ENCODE data around the gene MGMT.

Gene MGMT

DNA sequence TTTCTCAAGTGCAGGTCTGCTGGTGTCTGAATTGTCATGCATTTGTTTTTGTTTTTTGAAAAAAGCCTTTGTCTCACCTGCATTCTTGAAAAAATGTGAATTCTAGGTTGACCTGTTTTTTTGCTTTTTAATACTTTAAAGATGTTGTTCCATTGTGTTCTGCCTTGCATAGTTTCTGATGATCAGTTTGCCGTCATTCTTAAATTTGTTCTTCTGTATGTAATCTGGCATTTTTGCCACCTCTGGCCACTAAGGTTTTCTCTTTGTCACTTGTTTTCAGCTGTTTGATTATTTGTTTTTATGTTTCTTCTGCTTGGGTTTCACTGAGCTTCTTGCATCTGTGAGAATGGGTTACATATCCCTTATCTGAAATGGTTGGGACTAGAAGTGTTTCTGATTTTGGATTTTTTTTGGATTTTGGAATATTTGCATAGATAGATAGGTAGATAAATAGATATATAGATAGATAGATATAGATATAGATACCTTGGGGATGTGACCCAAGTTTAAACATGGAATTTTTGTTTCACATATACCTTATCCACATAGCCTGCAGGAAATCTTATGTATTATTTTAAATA, 16.5 kb downstream of the MGMT start:
- no peak for TF ChIP-seq GABPA (IDR thresholded peaks at IDR 0.05; ENCODE audit: low read depth)
- no peak for DNase-seq (ENCODE audit: low read depth in 1 of 2, low spot score in 1 of 2)
- no peaks in the 10 kb centered on the region for H3K27me3 ChIP-seq (ENCODE audit: insufficient read depth, poor library complexity, severe bottlenecking)

DNA sequence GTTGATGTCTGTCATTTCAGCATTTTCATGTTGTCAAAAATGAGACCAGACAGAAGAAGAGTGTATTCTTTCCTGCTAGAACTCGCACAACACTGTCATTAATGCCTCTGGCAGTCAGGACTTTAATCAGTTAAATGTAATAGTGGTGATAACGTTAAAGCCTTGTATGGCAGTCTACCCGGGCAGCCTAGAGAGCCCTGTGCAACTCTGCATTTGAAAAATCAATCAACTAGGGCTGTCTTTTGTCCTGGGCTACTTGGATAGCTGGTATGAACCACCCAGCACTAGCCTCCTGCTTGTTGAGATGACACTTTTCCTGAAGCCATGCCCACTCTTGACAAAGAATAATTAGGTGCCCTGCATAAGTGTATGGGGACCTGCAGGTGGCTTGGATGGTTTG, 19.8 kb downstream of the MGMT start:
- H3K27me3 ChIP-seq (ENCODE audit: insufficient read depth, poor library complexity, severe bottlenecking) = no peaks in the 10 kb centered on the region

More for the DNA sequence above, 16.5 kb downstream of the MGMT start:
- H3K4me3 ChIP-seq (replicated peaks; ENCODE audit: insufficient read depth, low read length) = no peak overlapping the region
- no peak overlapping the region for H3K27ac ChIP-seq (replicated peaks)

DNA sequence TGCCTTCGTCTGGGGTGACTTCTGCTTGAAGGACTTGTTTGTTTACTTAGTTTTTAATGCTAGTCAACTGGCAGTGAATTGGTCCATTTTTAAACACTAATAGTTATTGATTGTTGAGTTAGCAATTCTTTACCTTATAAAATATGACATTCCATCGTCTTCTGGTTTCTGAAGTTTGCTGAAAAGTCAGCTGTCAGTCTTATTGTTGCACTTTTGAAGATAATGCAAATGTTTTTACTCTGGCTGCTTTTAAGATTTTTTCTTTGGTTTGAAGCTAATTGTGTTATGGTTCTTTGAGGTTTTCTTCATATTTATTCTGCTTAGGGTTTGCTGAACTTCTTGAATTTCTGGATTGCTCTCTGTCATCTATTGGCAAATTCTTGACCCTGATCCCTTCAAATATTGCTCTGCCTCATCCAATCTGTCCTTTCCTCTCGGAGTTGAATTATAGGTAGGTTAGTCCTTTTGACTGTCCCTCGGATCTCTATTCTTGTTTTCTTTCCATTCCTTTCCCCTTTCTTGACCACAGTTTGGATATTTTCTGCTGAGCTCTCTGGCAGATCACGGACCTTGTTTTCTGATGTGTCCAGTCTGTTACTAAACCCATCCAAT, 24.2 kb downstream of the MGMT start:
- Histone ChIP-seq H3K27me3 (ENCODE audit: insufficient read depth, poor library complexity, severe bottlenecking) (no peaks in the 10 kb centered on the region), H3K27ac (replicated peaks) (no peak overlapping the region), H3K4me3 (replicated peaks; ENCODE audit: insufficient read depth, low read length) (no peak overlapping the region)
- no peak for DNase-seq (ENCODE audit: low read depth in 1 of 2, low spot score in 1 of 2)
- no peak for TF ChIP-seq POLR2AphosphoS5 (IDR thresholded peaks at IDR 0.05; ENCODE audit: low read depth)
- no peak for TF ChIP-seq SPI1 (IDR thresholded peaks at IDR 0.05; ENCODE audit: borderline replicate concordance, low read depth)
- TF ChIP-seq GABPA (IDR thresholded peaks at IDR 0.05; ENCODE audit: low read depth) = no peak
- TF ChIP-seq, protein P1, sequence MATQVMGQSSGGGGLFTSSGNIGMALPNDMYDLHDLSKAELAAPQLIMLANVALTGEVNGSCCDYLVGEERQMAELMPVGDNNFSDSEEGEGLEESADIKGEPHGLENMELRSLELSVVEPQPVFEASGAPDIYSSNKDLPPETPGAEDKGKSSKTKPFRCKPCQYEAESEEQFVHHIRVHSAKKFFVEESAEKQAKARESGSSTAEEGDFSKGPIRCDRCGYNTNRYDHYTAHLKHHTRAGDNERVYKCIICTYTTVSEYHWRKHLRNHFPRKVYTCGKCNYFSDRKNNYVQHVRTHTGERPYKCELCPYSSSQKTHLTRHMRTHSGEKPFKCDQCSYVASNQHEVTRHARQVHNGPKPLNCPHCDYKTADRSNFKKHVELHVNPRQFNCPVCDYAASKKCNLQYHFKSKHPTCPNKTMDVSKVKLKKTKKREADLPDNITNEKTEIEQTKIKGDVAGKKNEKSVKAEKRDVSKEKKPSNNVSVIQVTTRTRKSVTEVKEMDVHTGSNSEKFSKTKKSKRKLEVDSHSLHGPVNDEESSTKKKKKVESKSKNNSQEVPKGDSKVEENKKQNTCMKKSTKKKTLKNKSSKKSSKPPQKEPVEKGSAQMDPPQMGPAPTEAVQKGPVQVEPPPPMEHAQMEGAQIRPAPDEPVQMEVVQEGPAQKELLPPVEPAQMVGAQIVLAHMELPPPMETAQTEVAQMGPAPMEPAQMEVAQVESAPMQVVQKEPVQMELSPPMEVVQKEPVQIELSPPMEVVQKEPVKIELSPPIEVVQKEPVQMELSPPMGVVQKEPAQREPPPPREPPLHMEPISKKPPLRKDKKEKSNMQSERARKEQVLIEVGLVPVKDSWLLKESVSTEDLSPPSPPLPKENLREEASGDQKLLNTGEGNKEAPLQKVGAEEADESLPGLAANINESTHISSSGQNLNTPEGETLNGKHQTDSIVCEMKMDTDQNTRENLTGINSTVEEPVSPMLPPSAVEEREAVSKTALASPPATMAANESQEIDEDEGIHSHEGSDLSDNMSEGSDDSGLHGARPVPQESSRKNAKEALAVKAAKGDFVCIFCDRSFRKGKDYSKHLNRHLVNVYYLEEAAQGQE (IDR thresholded peaks at IDR 0.05; ENCODE audit: insufficient replicate concordance, low read depth) = no peak
- TF ChIP-seq, protein P2, sequence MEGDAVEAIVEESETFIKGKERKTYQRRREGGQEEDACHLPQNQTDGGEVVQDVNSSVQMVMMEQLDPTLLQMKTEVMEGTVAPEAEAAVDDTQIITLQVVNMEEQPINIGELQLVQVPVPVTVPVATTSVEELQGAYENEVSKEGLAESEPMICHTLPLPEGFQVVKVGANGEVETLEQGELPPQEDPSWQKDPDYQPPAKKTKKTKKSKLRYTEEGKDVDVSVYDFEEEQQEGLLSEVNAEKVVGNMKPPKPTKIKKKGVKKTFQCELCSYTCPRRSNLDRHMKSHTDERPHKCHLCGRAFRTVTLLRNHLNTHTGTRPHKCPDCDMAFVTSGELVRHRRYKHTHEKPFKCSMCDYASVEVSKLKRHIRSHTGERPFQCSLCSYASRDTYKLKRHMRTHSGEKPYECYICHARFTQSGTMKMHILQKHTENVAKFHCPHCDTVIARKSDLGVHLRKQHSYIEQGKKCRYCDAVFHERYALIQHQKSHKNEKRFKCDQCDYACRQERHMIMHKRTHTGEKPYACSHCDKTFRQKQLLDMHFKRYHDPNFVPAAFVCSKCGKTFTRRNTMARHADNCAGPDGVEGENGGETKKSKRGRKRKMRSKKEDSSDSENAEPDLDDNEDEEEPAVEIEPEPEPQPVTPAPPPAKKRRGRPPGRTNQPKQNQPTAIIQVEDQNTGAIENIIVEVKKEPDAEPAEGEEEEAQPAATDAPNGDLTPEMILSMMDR (IDR thresholded peaks at IDR 0.05; ENCODE audit: insufficient read depth, low read length) = no peak

More for the DNA sequence above, 19.8 kb downstream of the MGMT start:
- H3K27ac ChIP-seq (replicated peaks) = no peak overlapping the region
- no peak for DNase-seq (ENCODE audit: low read depth in 1 of 2, low spot score in 1 of 2)
- H3K4me3 ChIP-seq (replicated peaks; ENCODE audit: insufficient read depth, low read length) = no peak overlapping the region
- TF ChIP-seq GABPA (IDR thresholded peaks at IDR 0.05; ENCODE audit: low read depth) = no peak
- no peak for TF ChIP-seq POLR2AphosphoS5 (IDR thresholded peaks at IDR 0.05; ENCODE audit: low read depth)
- no peak for TF ChIP-seq SPI1 (IDR thresholded peaks at IDR 0.05; ENCODE audit: borderline replicate concordance, low read depth)
- TF ChIP-seq, protein P2 (IDR thresholded peaks at IDR 0.05; ENCODE audit: insufficient read depth, low read length) = no peak
- TF ChIP-seq, protein P1 (IDR thresholded peaks at IDR 0.05; ENCODE audit: insufficient replicate concordance, low read depth) = no peak

DNA sequence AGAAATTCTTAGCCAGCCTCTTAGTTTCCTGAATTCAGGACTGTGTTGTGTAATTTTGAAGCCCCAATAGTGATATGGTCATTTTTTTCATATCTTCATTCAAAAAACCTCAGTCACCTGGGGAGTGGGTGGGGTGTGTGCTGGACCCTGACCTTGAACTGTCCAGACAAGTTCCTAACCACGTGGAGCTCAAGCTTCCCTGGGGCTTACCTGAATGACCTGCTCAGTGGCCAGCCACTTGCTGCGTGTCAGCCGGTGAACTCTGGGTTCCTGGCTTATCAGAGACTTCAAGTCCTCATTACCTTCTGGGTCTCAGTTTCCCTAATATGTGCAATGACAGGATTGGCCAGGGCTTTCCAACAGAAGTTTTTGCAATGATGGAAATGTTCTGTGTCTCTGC, 27.1 kb downstream of the MGMT start:
- Histone ChIP-seq H3K27me3 (ENCODE audit: insufficient read depth, poor library complexity, severe bottlenecking) (no peaks in the 10 kb centered on the region), H3K4me3 (replicated peaks; ENCODE audit: insufficient read depth, low read length) (no peak overlapping the region), H3K27ac (replicated peaks) (no peak overlapping the region)
- TF ChIP-seq, protein P1 (IDR thresholded peaks at IDR 0.05; ENCODE audit: insufficient replicate concordance, low read depth) = no peak
- TF ChIP-seq, protein P2 (IDR thresholded peaks at IDR 0.05; ENCODE audit: insufficient read depth, low read length) = no peak
- no peak for TF ChIP-seq SPI1 (IDR thresholded peaks at IDR 0.05; ENCODE audit: borderline replicate concordance, low read depth)
- TF ChIP-seq GABPA (IDR thresholded peaks at IDR 0.05; ENCODE audit: low read depth) = no peak
- TF ChIP-seq POLR2AphosphoS5 (IDR thresholded peaks at IDR 0.05; ENCODE audit: low read depth) = no peak
- DNase-seq (ENCODE audit: low read depth in 1 of 2, low spot score in 1 of 2) = no peak
